PC-9 (cell line): ENCODE data around the gene CNRIP1.

Source experiments
- CTCF ChIP-seq: fragments of 200-600 bp; sonication (generic); conservative IDR thresholded peaks from 2 replicates; pipeline ENCODE4 v1.6.1; 2017; ENCODE audit warnings: mixed run types, antibody characterized with exemption, mild to moderate bottlenecking, moderate library complexity
- EZH2 ChIP-seq: fragments of 200-600 bp; sonication (generic); IDR thresholded peaks from 2 replicates; pipeline ENCODE4 v1.8.0; 2017; ENCODE audit warnings: antibody characterized with exemption, low read depth

DNA sequence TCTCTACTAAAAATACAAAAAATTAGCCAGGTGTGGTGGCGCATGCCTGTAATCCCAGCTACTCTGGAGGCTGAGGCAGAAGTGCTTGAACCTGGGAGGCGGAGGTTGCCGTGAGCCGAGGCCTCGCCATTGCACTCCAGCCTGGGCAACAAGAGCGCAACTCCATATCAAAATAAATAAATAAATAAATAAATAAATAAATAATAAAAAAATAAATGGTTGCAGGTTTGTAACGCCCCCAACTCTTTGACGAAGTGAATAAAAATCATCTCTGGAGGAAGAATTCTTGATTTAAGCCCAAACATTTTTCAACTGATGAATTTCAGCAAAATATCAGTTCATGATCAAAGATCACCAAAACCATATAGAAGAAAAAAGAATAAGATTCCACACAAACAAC lies 13.3 kb upstream of the CNRIP1 start:
- TF ChIP-seq CTCF, result no peak
- TF ChIP-seq EZH2, result no peak
